ENCODE results near the gene MAGEL2.
"Not testable (repeated sequence)": the region's sequence is repeated elsewhere in the genome, so short reads cannot be mapped to it uniquely, and the experiment has no call there.

MAGEL2 gene

DNA sequence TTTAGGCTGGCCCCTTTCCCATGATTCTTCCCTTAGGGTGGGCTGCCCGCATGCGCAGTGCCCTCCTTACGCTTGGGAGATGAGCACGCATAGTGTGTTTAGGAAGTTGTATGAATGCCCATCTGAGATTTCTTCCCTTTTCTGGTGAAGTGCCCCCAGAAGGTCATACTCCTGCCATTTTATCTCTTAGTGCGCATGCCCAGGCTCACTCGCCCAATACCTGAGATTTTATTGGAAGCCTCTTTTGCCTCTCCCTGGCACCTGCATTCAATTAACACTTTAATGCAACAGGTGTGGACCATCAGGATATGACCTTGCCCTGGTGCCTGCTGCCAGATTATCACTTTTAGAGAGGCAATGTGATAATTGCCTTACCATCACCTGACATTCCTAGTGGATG is 45.5 kb downstream of the MAGEL2 start:
- no peak for DNase-seq

DNA sequence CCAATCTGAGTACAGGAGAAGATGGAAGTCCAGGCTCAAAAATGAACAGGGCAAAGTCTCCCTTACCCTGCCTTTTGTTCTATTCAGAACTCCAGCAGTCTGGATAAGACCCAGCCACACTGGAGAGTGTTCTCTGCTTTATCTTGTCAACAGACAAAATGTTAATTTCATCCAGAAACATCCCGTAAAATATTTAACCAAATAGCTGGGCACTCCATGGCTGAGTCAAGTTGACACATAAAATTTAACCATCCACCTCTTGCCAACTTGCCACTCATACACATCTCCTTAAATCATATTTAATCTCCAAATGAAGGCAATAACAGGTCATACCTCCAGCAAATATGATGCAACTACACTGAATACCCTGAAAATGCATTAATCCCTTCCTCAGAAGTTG is 48.6 kb downstream of the MAGEL2 start:
- no peak for DNase-seq

GRCh38 chr15:23597278-23597677 is 50.4 kb downstream of the MAGEL2 start:
- DNase-seq: not testable (repeated sequence)

- DNase-seq: no peak
Measured at GRCh38 chr15:23596736-23597135, 50.9 kb downstream of the MAGEL2 start.

- no peak for DNase-seq
Measured at GRCh38 chr15:23595368-23595767, 52.3 kb downstream of the MAGEL2 start.

DNA sequence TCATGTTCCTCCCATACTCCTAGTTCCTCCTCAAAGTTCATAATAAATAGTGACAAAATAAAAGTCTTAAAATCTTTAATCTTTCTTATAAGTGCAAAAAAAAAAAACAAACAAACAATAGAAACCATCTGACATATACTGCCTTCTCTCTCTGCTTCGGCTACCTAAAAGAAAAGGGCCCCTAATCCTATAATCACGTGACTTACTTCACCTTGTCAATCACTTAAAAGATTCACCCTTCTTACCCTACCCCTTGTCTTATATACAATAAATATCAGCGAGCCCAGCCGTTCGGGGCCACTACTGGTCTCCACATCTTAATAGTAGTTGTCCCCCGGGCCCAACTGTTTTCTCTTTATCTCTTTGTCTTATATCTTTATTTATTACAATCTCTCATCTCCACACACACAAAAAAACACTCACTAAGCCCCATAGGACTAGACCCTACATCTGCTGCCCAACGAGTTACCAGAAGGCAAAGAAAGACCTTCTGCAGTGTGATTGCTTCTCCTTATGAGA is 53.4 kb downstream of the MAGEL2 start:
- no peak for DNase-seq

All from stimulated activated CD4-positive, alpha-beta T cell treated with anti-CD3 and anti-CD28 coated beads, Interleukin-1b, Interleukin-23, amount 100 ng/mL, for 48 hours (primary cell).